Keratinocyte (primary cell): ENCODE measurements around the gene NELL1. TPM values are rescaled to one million over a fixed set of nuclear protein-coding genes. Genes with fewer than 3 reads are reported as not detected.

Experiments used
- DNase-seq: peaks from one replicate; pipeline ENCODE4 v3.0.0-alpha.2; 2011; ENCODE audit warnings: low read depth, missing footprints, low spot score
- FAIRE-seq: peaks from 2 replicates; lab custom pipeline; 2011; peaks lifted over from hg19 to GRCh38; lab: Jason Lieb, UNC
- H2AFZ ChIP-seq: 2 replicates; pipeline ENCODE4 v1.6.0; 2012; ENCODE audit warnings: low read length, control low read depth, inconsistent platforms; ENCODE audit not compliant: control insufficient read depth
- H3K27ac ChIP-seq: 2 replicates; pipeline ENCODE4 v1.5.1; 2011; ENCODE audit warnings: low read length; ENCODE audit not compliant: control insufficient read depth, insufficient read depth
- H3K27me3 ChIP-seq: 3 replicates; pipeline ENCODE4 v1.6.0; 2011; ENCODE audit warnings: low read length; ENCODE audit not compliant: control insufficient read depth, insufficient read depth; ENCODE audit errors: extremely low read depth
- H3K36me3 ChIP-seq, 2 experiments: 2 replicates in 1 of 2; 3 replicates in 1 of 2; pipeline ENCODE4 v1.5.1; 2011; ENCODE audit warnings: low read length in 2 of 2, mild to moderate bottlenecking in 1 of 2; ENCODE audit not compliant: control insufficient read depth in 2 of 2, insufficient read depth in 2 of 2; ENCODE audit errors: extremely low read depth in 1 of 2
- H3K4me1 ChIP-seq: 3 replicates; pipeline ENCODE4 v1.5.1; 2011; ENCODE audit warnings: low read length; ENCODE audit not compliant: control insufficient read depth, insufficient read depth; ENCODE audit errors: extremely low read depth
- H3K4me2 ChIP-seq: 3 replicates; pipeline ENCODE4 v1.6.0; 2011; ENCODE audit warnings: low read depth, low read length; ENCODE audit not compliant: control insufficient read depth, insufficient read depth; ENCODE audit errors: extremely low read depth
- H3K4me3 ChIP-seq, 3 experiments: fragments of 200-600 bp in 1 of 3; sonication (generic) in 1 of 3; 2 replicates in 2 of 3; 3 replicates in 1 of 3; pipeline ENCODE4 v1.5.1; 2011 to 2016; ENCODE audit warnings: low read length in 3 of 3, mild to moderate bottlenecking in 3 of 3, control low read depth in 2 of 3, inconsistent platforms in 1 of 3, low read depth in 1 of 3, mixed read lengths in 1 of 3, mixed run types in 1 of 3, moderate library complexity in 1 of 3; ENCODE audit not compliant: control insufficient read depth in 2 of 3, insufficient read depth in 2 of 3; ENCODE audit errors: extremely low read depth in 1 of 3
- H3K79me2 ChIP-seq: 2 replicates; pipeline ENCODE4 v1.6.0; 2012; ENCODE audit warnings: low read length; ENCODE audit not compliant: control insufficient read depth, insufficient read depth
- H3K9ac ChIP-seq: 3 replicates; pipeline ENCODE4 v1.6.0; 2011; ENCODE audit warnings: low read length; ENCODE audit not compliant: control insufficient read depth, insufficient read depth; ENCODE audit errors: extremely low read depth
- H3K9me1 ChIP-seq: 3 replicates; pipeline ENCODE4 v1.6.0; 2011; ENCODE audit warnings: low read length; ENCODE audit not compliant: control insufficient read depth, insufficient read depth; ENCODE audit errors: extremely low read depth
- H3K9me3 ChIP-seq: 2 replicates; pipeline ENCODE4 v1.5.1; 2012; ENCODE audit warnings: low read depth, low read length; ENCODE audit not compliant: control insufficient read depth
- H4K20me1 ChIP-seq: 3 replicates; pipeline ENCODE4 v1.6.0; 2011; ENCODE audit warnings: low read length; ENCODE audit not compliant: control insufficient read depth, insufficient read depth; ENCODE audit errors: extremely low read depth
- EZH2 ChIP-seq: IDR thresholded peaks from one replicate; pipeline ENCODE4 v1.6.1; 2012; ENCODE audit warnings: inconsistent platforms, mild to moderate bottlenecking, low read length, moderate library complexity
- dilution Hi-C: fragments of 300-500 bp; cut with MboI; formaldehyde crosslinking; loops from one replicate; pipeline ENCODE4 v1.7.0; 2020; ENCODE audit warnings: low sequenced_read_pairs; ENCODE audit not compliant: extremely low pct_ligation_motif_present
- polyA plus RNA-seq, 5 experiments: library from polyadenylated mRNA; depleted of rRNA in 3 of 5; stranded (reverse) in 3 of 5; stranded (forward) in 1 of 5; unstranded in 1 of 5; fragments of >200 nt; gene quantifications; 1 replicate in 1 of 5; 2 replicates in 3 of 5; 3 replicates in 1 of 5; pipeline versions ENCODE4 v1.2.1 to v1.2.3, GENCODE V29; 2011 to 2012; ENCODE audit warnings: missing spikeins in 2 of 5, low read depth in 1 of 5, low replicate concordance in 1 of 5
- TF ChIP-seq, protein P1 (sequence below), 3 experiments: IDR thresholded peaks in 1 of 3; conservative IDR thresholded peaks in 1 of 3; optimal IDR thresholded peaks in 1 of 3; 2 replicates in 2 of 3; 3 replicates in 1 of 3; pipeline versions ENCODE3 to v1.5.1; 2011; ENCODE audit warnings: low read length in 3 of 3, mild to moderate bottlenecking in 3 of 3, moderate library complexity in 2 of 3, control low read depth in 1 of 3, inconsistent platforms in 1 of 3; ENCODE audit not compliant: insufficient read depth in 2 of 3; ENCODE audit errors: extremely low read depth in 1 of 3

Gene NELL1
- polyA plus RNA-seq, 1 donor (not counting 4 experiments of a cell fraction or from before 2014, with no cell fraction given): not detected

DNA sequence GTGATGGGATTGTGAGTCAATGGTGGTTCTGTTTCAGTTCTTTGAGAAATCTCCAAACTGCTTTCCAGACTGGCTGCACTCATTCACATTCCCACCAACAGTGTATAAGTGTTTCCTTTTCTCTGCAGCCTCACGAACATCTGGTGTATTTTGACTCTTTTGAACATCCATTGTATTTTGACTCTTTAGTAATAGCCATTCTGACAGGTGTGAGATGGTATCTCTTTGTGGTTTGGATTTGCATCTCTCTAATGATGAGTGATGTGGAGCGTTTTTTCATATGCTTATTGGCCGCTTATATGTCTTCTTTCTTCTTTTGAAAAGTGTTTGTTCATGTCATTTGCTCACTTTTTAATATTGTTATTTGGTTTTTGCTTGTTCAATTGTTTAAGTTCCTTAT is 19.4 kb downstream of the NELL1 start:
- Histone ChIP-seq H3K27ac (no peak overlapping the region), H3K79me2 (no peaks in the 10 kb centered on the region), H3K27me3 (no peaks in the 10 kb centered on the region), H3K4me1 (no peaks in the 10 kb centered on the region), H4K20me1 (no peaks in the 10 kb centered on the region), H3K9ac (no peak overlapping the region), H3K4me3 (no peak overlapping the region), H3K9me3 (no peaks in the 10 kb centered on the region), H3K36me3 (no peaks in the 10 kb centered on the region), H3K9me1 (no peaks in the 10 kb centered on the region), H2AFZ (no peak overlapping the region), H3K4me2 (no peak overlapping the region)
- dilution Hi-C loops: no loop called here
- DNase-seq (no peak), FAIRE-seq (no peak)
- no peak for TF ChIP-seq EZH2
- TF ChIP-seq, protein P1, sequence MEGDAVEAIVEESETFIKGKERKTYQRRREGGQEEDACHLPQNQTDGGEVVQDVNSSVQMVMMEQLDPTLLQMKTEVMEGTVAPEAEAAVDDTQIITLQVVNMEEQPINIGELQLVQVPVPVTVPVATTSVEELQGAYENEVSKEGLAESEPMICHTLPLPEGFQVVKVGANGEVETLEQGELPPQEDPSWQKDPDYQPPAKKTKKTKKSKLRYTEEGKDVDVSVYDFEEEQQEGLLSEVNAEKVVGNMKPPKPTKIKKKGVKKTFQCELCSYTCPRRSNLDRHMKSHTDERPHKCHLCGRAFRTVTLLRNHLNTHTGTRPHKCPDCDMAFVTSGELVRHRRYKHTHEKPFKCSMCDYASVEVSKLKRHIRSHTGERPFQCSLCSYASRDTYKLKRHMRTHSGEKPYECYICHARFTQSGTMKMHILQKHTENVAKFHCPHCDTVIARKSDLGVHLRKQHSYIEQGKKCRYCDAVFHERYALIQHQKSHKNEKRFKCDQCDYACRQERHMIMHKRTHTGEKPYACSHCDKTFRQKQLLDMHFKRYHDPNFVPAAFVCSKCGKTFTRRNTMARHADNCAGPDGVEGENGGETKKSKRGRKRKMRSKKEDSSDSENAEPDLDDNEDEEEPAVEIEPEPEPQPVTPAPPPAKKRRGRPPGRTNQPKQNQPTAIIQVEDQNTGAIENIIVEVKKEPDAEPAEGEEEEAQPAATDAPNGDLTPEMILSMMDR (optimal IDR thresholded peaks at IDR 0.05 in 1 of 3, IDR thresholded peaks at IDR 0.05 in 1 of 3, conservative IDR thresholded peaks at IDR 0.05 in 1 of 3; ENCODE audit: extremely low read depth in 1 of 3, insufficient read depth in 2 of 3, low read length in 3 of 3): no peak

DNA sequence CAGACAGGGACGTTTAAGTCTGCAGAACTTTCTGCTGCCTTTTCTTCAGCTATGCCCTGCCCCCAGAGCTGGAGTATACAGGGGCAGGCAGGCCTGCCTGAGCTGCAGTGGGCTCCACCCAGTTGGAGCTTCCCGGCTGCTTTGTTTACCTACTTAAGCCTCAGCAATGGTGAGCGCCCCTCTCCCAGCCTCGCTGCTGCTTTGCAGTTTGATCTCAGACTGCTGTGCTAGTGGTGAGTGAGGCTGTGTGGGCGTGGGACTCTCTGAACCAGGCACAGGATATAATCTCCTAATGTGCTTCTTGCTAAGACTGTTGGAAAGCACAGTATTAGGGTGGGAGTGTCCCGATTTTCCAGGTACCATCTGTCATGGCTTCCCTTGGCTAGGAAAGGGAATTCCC is 38.5 kb downstream of the NELL1 start:
- H3K4me2 ChIP-seq: no peak overlapping the region
- no peak for FAIRE-seq

More for the DNA sequence above, 38.5 kb downstream of the NELL1 start:
- no peak overlapping the region for H3K4me3 ChIP-seq
- no peaks in the 10 kb centered on the region for H3K9me1 ChIP-seq
- TF ChIP-seq, protein P1 (optimal IDR thresholded peaks at IDR 0.05 in 1 of 3, IDR thresholded peaks at IDR 0.05 in 1 of 3, conservative IDR thresholded peaks at IDR 0.05 in 1 of 3; ENCODE audit: extremely low read depth in 1 of 3, insufficient read depth in 2 of 3, low read length in 3 of 3): no peak
- no peak for TF ChIP-seq EZH2
- DNase-seq: no peak
- dilution Hi-C loops: no loop called here
- no peak overlapping the region for H3K27ac ChIP-seq
- no peaks in the 10 kb centered on the region for H4K20me1 ChIP-seq
- H2AFZ ChIP-seq: no peak overlapping the region
- no peaks in the 10 kb centered on the region for H3K9me3 ChIP-seq
- H3K4me1 ChIP-seq: no peaks in the 10 kb centered on the region
- no peak overlapping the region for H3K9ac ChIP-seq
- no peaks in the 10 kb centered on the region for H3K36me3 ChIP-seq
- H3K27me3 ChIP-seq: no peaks in the 10 kb centered on the region
- no peaks in the 10 kb centered on the region for H3K79me2 ChIP-seq
